HG02623 (cell line): ENCODE data around the gene TP53.
"Not testable (repeated sequence)": the region's sequence is repeated elsewhere in the genome, so short reads cannot be mapped to it uniquely, and the experiment has no call there.

ENCODE experiments used
- ATAC-seq: cut with Tn5 transposase; IDR thresholded peaks from one replicate; pipeline ENCODE4 v1.9.1; 2021; ENCODE audit warnings: moderate library complexity; ENCODE audit not compliant: unreplicated experiment

TP53 gene

GRCh38 chr17:7632492-7632894 lies 54.8 kb downstream of the TP53 start:
- no peak for ATAC-seq

- no peak for ATAC-seq
These were observed 55.6 kb downstream of the TP53 start for GRCh38 chr17:7631398-7632380.

GRCh38 chr17:7629939-7630571 lies 57.2 kb downstream of the TP53 start, which contains the start of gene SHBG:
SHBG (plus strand) TSS chr17:7630135; CDS start chr17:7630173, 38 bp downstream.
- ATAC-seq = no peak

DNA sequence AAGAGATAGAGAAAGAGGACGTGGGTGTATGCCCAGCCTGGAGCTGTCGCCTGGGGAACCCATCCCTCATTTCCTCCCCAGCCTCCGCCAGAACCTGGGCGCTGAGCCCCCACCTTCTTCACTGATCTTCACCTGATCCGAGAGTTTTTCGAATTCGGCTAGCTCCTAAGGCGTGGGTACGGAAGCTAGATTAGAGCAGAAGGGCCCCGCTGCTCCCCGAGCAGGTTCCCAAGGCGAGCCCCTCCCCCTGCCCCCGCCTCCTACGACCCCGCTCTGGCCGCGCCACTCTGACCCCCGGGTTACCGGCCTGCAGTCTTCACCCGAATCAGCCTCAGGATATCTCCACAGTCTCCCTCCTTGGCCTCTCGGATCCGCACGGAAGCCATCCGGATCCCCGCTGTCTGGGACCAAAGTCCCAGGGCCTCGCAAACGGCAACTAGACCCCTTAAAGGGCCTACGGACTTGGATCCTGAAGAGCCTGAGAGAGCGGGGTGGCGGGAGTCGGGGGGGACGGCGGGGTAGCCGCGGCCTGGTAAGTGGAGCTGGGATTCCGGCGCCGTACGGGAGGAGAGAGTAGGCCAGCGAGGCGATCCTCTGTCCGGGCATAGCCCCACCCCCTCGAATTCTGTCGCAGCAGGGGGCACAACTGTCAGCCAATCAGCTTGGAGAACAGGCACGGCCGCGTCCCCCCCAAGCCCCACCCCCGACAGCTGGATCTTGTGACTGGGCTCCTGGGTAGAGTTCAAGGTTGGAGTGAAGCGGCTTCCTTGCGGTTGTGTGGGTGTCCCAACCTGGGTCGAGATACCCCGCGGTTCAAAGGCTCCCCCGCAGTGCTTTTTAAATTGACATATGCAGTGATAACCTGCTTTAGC lies 59.8 kb downstream of the TP53 start, which contains the start of gene SAT2:
Gene SAT2 (minus strand): TSS at position 572 of the 872 bp plus-strand sequence. CDS start 186 bp downstream, at position 386.
- peak; percentile 81 for ATAC-seq

GRCh38 chr17:7626956-7627249 lies 60.4 kb downstream of the TP53 start:
- no peak for ATAC-seq

GRCh38 chr17:7626307-7626706 lies 61.0 kb downstream of the TP53 start:
- no peak for ATAC-seq

DNA sequence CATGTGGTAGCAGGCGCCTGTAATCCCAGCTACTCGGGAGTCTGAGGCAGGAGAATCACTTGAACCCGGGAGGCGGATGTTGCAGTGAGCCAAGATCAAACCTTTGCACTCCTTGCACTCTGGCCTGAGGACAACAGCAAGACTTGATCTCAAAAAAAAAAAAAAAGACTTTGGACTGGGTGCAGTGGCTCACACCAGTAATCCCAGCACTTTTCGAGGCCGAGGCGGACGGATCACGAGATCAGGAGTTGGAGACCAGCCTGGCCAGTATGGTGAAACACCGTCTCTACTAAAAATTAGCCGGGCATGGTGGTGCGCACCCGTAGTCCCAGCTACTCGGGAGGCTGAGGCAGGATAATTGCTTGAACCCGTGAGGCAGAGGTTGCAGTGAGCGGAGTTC lies 61.5 kb downstream of the TP53 start:
- not testable (repeated sequence) for ATAC-seq

- ATAC-seq = no peak
These were observed 63.6 kb downstream of the TP53 start for GRCh38 chr17:7623661-7624060.

GRCh38 chr17:7620835-7621234 lies 66.5 kb downstream of the TP53 start:
- no peak for ATAC-seq

DNA sequence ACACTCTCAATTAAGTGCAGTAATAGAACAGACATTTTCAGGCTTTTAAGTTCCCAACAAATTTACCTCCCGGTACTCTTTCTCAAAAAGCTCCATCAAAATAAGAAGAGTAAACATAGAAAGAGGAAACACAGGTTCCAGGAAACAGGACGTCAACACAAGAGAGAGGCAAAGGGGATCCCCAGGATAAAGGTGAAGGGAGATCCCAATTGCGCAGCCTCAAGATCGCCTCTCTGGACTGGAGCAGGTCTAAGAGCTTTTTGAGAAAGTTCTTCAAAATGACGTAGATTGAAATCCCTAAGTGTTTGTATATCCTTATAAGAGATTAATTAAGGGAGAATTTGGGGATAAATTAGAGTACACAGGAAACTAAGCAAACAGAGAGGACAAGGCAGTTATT lies 68.7 kb downstream of the TP53 start:
- ATAC-seq = no peak
